Osteoblast (primary cell): ENCODE measurements around the gene LAMC1. TPM values are rescaled to one million over a fixed set of nuclear protein-coding genes. Genes with fewer than 3 reads are reported as not detected.
A peak's percentile ranks its signal among the peaks of the same experiment; 100 is the strongest.

Experiments used
- DNase-seq: peaks from one replicate; pipeline ENCODE4 v3.0.0; 2011; ENCODE audit warnings: low spot score, mixed read lengths; ENCODE audit not compliant: insufficient read length; ENCODE audit errors: missing footprints
- H2AFZ ChIP-seq: 2 replicates; pipeline ENCODE4 v1.6.0; 2011; ENCODE audit warnings: mild to moderate bottlenecking, low read length
- H3K27ac ChIP-seq: 2 replicates; pipeline ENCODE4 v1.5.1; 2011; ENCODE audit warnings: mild to moderate bottlenecking, low read depth, low read length, moderate library complexity
- H3K27me3 ChIP-seq: 2 replicates; pipeline ENCODE4 v1.6.0; 2012; ENCODE audit warnings: mild to moderate bottlenecking, control low read depth, inconsistent platforms, low read length, moderate library complexity; ENCODE audit not compliant: insufficient read depth
- H3K36me3 ChIP-seq: 2 replicates; pipeline ENCODE4 v1.5.1; 2011; ENCODE audit warnings: mild to moderate bottlenecking, low read length, control low read depth, moderate library complexity; ENCODE audit not compliant: insufficient read depth
- H3K4me1 ChIP-seq: 2 replicates; pipeline ENCODE4 v1.5.1; 2011; ENCODE audit warnings: mild to moderate bottlenecking, low read length, control low read depth, moderate library complexity; ENCODE audit not compliant: insufficient read depth
- H3K4me2 ChIP-seq: 2 replicates; pipeline ENCODE4 v1.6.0; 2011; ENCODE audit warnings: mild to moderate bottlenecking, low read length; ENCODE audit not compliant: insufficient read depth
- H3K4me3 ChIP-seq: fragments of 200-600 bp; sonication (generic); 3 replicates; pipeline ENCODE4 v1.5.1; 2012; ENCODE audit warnings: mild to moderate bottlenecking, low read length, inconsistent platforms; ENCODE audit not compliant: insufficient read depth
- H3K79me2 ChIP-seq: 2 replicates; pipeline ENCODE4 v1.6.0; 2012; ENCODE audit warnings: mild to moderate bottlenecking, low read length, control low read depth, inconsistent platforms; ENCODE audit not compliant: insufficient read depth
- H3K9me3 ChIP-seq: 2 replicates; pipeline ENCODE4 v1.5.1; 2011; ENCODE audit warnings: low read depth, low read length, control low read depth
- H4K20me1 ChIP-seq: 2 replicates; pipeline ENCODE4 v1.6.0; 2012; ENCODE audit warnings: mild to moderate bottlenecking, low read length, control low read depth; ENCODE audit not compliant: insufficient read depth
- total RNA-seq: library from RNA; depleted of rRNA; stranded (reverse); fragments of >200 nt; gene quantifications from 2 replicates; pipeline ENCODE4 v1.2.3, GENCODE V29; 2012
- TF ChIP-seq, protein P1 (sequence below): IDR thresholded peaks from 2 replicates; pipeline ENCODE4 v1.5.1; 2011; ENCODE audit warnings: mild to moderate bottlenecking, low read depth, low read length, moderate library complexity; ENCODE audit errors: extremely low read depth

The LAMC1 gene
- total RNA-seq, 1 donor = 966 TPM

DNA sequence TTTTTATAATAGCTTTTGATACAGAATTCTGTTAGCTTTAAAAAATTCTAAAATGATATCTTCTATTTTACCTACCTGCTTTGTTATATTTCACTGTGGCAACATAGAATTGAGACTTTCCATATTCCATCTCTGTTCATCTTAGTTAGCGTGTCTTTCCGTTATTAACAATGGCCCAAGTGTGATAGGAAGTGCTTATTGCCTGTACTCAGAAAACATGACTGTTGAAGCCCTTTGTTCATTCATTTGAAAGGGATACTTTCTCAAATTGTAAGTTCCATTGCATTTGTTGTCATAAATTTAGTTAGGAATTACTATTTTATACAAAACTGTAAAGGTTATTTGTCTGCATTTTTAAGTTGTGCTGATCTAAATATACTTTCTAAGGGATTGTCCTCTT, 73.1 kb downstream of the LAMC1 start:
- H3K36me3 ChIP-seq = peaks cover 26% of the 10 kb centered on the region
- no peaks in the 10 kb centered on the region for H3K9me3 ChIP-seq
- peak overlapping the region; percentile 74 for H3K27ac ChIP-seq
- H3K4me2 ChIP-seq = no peak overlapping the region
- peaks cover 69% of the 10 kb centered on the region for H3K4me1 ChIP-seq
- H2AFZ ChIP-seq = no peak overlapping the region
- peaks cover 100% of the 10 kb centered on the region for H3K79me2 ChIP-seq
- DNase-seq = no peak
- H4K20me1 ChIP-seq = peaks cover 61% of the 10 kb centered on the region
- TF ChIP-seq, protein P1, sequence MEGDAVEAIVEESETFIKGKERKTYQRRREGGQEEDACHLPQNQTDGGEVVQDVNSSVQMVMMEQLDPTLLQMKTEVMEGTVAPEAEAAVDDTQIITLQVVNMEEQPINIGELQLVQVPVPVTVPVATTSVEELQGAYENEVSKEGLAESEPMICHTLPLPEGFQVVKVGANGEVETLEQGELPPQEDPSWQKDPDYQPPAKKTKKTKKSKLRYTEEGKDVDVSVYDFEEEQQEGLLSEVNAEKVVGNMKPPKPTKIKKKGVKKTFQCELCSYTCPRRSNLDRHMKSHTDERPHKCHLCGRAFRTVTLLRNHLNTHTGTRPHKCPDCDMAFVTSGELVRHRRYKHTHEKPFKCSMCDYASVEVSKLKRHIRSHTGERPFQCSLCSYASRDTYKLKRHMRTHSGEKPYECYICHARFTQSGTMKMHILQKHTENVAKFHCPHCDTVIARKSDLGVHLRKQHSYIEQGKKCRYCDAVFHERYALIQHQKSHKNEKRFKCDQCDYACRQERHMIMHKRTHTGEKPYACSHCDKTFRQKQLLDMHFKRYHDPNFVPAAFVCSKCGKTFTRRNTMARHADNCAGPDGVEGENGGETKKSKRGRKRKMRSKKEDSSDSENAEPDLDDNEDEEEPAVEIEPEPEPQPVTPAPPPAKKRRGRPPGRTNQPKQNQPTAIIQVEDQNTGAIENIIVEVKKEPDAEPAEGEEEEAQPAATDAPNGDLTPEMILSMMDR = no peak
- H3K4me3 ChIP-seq = no peak overlapping the region
- no peaks in the 10 kb centered on the region for H3K27me3 ChIP-seq

- no peak overlapping the region for H3K4me3 ChIP-seq
- H3K4me1 ChIP-seq = peaks cover 70% of the 10 kb centered on the region
- peaks cover 100% of the 10 kb centered on the region for H3K79me2 ChIP-seq
- H3K27me3 ChIP-seq = no peaks in the 10 kb centered on the region
- peak overlapping the region; percentile 74 for H3K27ac ChIP-seq
- no peaks in the 10 kb centered on the region for H3K9me3 ChIP-seq
- H3K36me3 ChIP-seq = peaks cover 26% of the 10 kb centered on the region
- H4K20me1 ChIP-seq = peaks cover 63% of the 10 kb centered on the region
- no peak overlapping the region for H2AFZ ChIP-seq
- TF ChIP-seq, protein P1 = no peak
- DNase-seq = no peak
- H3K4me2 ChIP-seq = peak overlapping the region; percentile 32
These were observed 73.7 kb downstream of the LAMC1 start for GRCh38 chr1:183096894-183097293.

DNA sequence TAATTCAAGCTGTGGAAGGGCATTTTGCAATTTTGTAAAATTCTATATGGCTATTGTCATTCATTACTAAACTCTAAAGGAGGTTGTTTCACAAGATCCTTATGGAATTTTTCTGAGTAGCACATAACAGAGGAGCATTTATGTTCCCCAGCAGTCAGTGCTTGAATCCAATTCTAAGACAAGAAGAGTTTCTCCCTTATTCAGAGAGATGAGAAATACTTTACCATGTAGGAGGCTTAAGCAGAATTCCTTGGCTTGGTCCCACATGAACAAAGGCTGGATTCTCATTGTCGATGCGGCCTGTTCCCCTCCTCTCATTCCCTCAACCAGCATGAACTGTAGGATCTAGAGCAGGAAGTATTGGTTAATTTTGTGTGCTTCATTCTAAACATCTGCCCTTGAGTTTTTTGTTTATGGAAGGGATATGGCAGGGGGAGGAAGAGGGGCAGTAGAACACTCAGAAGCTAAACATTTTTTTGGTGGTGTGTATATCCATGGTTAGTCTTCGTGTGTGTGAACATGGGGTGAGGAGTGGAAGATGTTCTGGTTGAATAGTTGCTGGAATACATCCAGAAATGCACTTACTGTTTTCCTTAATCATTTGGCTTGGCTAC, 74.3 kb downstream of the LAMC1 start:
- Histone ChIP-seq H3K4me3 (no peak overlapping the region), H3K36me3 (peaks cover 21% of the 10 kb centered on the region), H3K27me3 (no peaks in the 10 kb centered on the region), H2AFZ (no peak overlapping the region), H4K20me1 (peaks cover 64% of the 10 kb centered on the region), H3K4me2 (peak overlapping the region; percentile 32), H3K4me1 (peaks cover 72% of the 10 kb centered on the region), H3K9me3 (no peaks in the 10 kb centered on the region), H3K79me2 (peaks cover 100% of the 10 kb centered on the region), H3K27ac (peak overlapping the region; percentile 74)
- TF ChIP-seq, protein P1 = no peak
- DNase-seq = no peak

GRCh38 chr1:183098317-183098716, 75.1 kb downstream of the LAMC1 start:
- Histone ChIP-seq H3K4me3 (no peak overlapping the region), H3K79me2 (peaks cover 100% of the 10 kb centered on the region), H3K36me3 (peaks cover 24% of the 10 kb centered on the region), H3K9me3 (no peaks in the 10 kb centered on the region), H3K27ac (peak overlapping the region; percentile 74), H4K20me1 (peaks cover 56% of the 10 kb centered on the region), H3K4me1 (peaks cover 66% of the 10 kb centered on the region), H3K27me3 (no peaks in the 10 kb centered on the region), H3K4me2 (peak overlapping the region; percentile 32), H2AFZ (no peak overlapping the region)
- no peak for DNase-seq
- TF ChIP-seq, protein P1 = no peak
